Osteocyte (in vitro differentiated cells): ENCODE data around the gene ST6GALNAC2. TPM values are rescaled to one million over a fixed set of nuclear protein-coding genes. Genes with fewer than 3 reads are reported as not detected.

Source experiments
- DNase-seq: peaks from one replicate; pipeline ENCODE4 v3.0.0; 2021; ENCODE audit warnings: mixed read lengths; ENCODE audit not compliant: unreplicated experiment; ENCODE audit errors: extremely low spot score
- H3K27ac Mint-ChIP-seq: one replicate; pipeline ENCODE4 v1.8.0; 2021; ENCODE audit warnings: mild to moderate bottlenecking, mixed read lengths; ENCODE audit not compliant: unreplicated experiment
- H3K27me3 Mint-ChIP-seq: one replicate; pipeline ENCODE4 v1.8.0; 2021; ENCODE audit warnings: mixed read lengths; ENCODE audit not compliant: unreplicated experiment
- H3K36me3 Mint-ChIP-seq: one replicate; pipeline ENCODE4 v1.8.0; 2021; ENCODE audit warnings: mixed read lengths; ENCODE audit not compliant: unreplicated experiment
- H3K4me1 Mint-ChIP-seq: one replicate; pipeline ENCODE4 v1.8.0; 2021; ENCODE audit warnings: mixed read lengths; ENCODE audit not compliant: unreplicated experiment
- H3K4me3 Mint-ChIP-seq: one replicate; pipeline ENCODE4 v1.8.0; 2021; ENCODE audit warnings: mild to moderate bottlenecking, moderate library complexity, mixed read lengths; ENCODE audit not compliant: unreplicated experiment
- H3K9me3 Mint-ChIP-seq: one replicate; pipeline ENCODE4 v1.8.0; 2021; ENCODE audit warnings: mixed read lengths; ENCODE audit not compliant: unreplicated experiment
- CTCF ChIP-seq: fragments of 200-600 bp; sonication (generic); IDR thresholded peaks from 2 replicates; pipeline ENCODE4 v1.5.0; 2021; ENCODE audit warnings: antibody characterized with exemption, mild to moderate bottlenecking, moderate library complexity
- total RNA-seq: library from RNA; stranded (reverse); gene quantifications from 2 replicates; pipeline ENCODE4 v1.2.1, GENCODE V29; 2021

ST6GALNAC2 gene
- total RNA-seq, 1 donor from 2014 or later: 3.3 TPM

GRCh38 chr17:76581515-76581914, 4.1 kb downstream of the ST6GALNAC2 start:
- Mint-ChIP-seq H3K9me3 (no peaks in the 10 kb centered on the region), H3K4me1 (peaks cover 30% of the 10 kb centered on the region), H3K36me3 (no peaks in the 10 kb centered on the region), H3K4me3 (no peak overlapping the region), H3K27ac (no peak overlapping the region), H3K27me3 (no peaks in the 10 kb centered on the region)
- no peak for TF ChIP-seq CTCF
- DNase-seq: no peak

GRCh38 chr17:76579281-76579680, 6.4 kb downstream of the ST6GALNAC2 start:
- H3K4me3 Mint-ChIP-seq: no peak overlapping the region
- no peak for DNase-seq
- H3K27ac Mint-ChIP-seq: no peak overlapping the region
- H3K36me3 Mint-ChIP-seq: no peaks in the 10 kb centered on the region
- H3K4me1 Mint-ChIP-seq: peaks cover 25% of the 10 kb centered on the region
- TF ChIP-seq CTCF: no peak
- H3K9me3 Mint-ChIP-seq: no peaks in the 10 kb centered on the region
- H3K27me3 Mint-ChIP-seq: no peaks in the 10 kb centered on the region

- TF ChIP-seq CTCF: no peak
- H3K27me3 Mint-ChIP-seq: no peaks in the 10 kb centered on the region
- no peaks in the 10 kb centered on the region for H3K36me3 Mint-ChIP-seq
- H3K4me1 Mint-ChIP-seq: peaks cover 25% of the 10 kb centered on the region
- no peak for DNase-seq
- no peak overlapping the region for H3K27ac Mint-ChIP-seq
- H3K4me3 Mint-ChIP-seq: no peak overlapping the region
- no peaks in the 10 kb centered on the region for H3K9me3 Mint-ChIP-seq
Observed at GRCh38 chr17:76578376-76578775, 7.3 kb downstream of the ST6GALNAC2 start.

GRCh38 chr17:76577876-76578275, 7.8 kb downstream of the ST6GALNAC2 start:
- Mint-ChIP-seq H3K36me3 (no peaks in the 10 kb centered on the region), H3K27me3 (no peaks in the 10 kb centered on the region), H3K4me3 (no peak overlapping the region), H3K9me3 (no peaks in the 10 kb centered on the region), H3K4me1 (peaks cover 25% of the 10 kb centered on the region), H3K27ac (no peak overlapping the region)
- no peak for DNase-seq
- no peak for TF ChIP-seq CTCF

- no peak for TF ChIP-seq CTCF
- H3K4me1 Mint-ChIP-seq: peaks cover 18% of the 10 kb centered on the region
- no peaks in the 10 kb centered on the region for H3K27me3 Mint-ChIP-seq
- H3K9me3 Mint-ChIP-seq: no peaks in the 10 kb centered on the region
- H3K27ac Mint-ChIP-seq: no peak overlapping the region
- no peaks in the 10 kb centered on the region for H3K36me3 Mint-ChIP-seq
- H3K4me3 Mint-ChIP-seq: no peak overlapping the region
- DNase-seq: no peak
Observed at GRCh38 chr17:76576189-76576588, 9.5 kb downstream of the ST6GALNAC2 start.
